HEK293 (cell line): Measurements from ENCODE around the gene HTRA1.
A peak's percentile ranks its signal among the peaks of the same experiment; 100 is the strongest.

Source experiments
- CTCF ChIA-PET: fragments of 350-600 bp; formaldehyde crosslinking; extraction: SDS; loops from one replicate; lab custom pipeline; 2021; ENCODE audit warnings: antibody characterized with exemption; lab: Yijun Ruan, JAX
- POLR2A ChIA-PET: fragments of 300-600 bp; formaldehyde crosslinking; extraction: SDS; loops from one replicate; lab custom pipeline; 2020; ENCODE audit warnings: antibody characterized with exemption, inconsistent platforms; lab: Yijun Ruan, JAX
- H3K27ac ChIP-seq: fragments of 200-500 bp; sonication (Bioruptor generic); 2 replicates; pipeline ENCODE4 v1.5.1; 2014; ENCODE audit warnings: low read depth, low read length, control low read depth, inconsistent platforms; ENCODE audit errors: extremely low read depth
- H3K36me3 ChIP-seq, 2 experiments: fragments of 200-500 bp in 1 of 2; sonication (Bioruptor generic) in 1 of 2; 1 replicate in 1 of 2; 2 replicates in 1 of 2; pipeline ENCODE4 v1.5.1; 2014 to 2017; ENCODE audit warnings: inconsistent platforms in 2 of 2, low read length in 2 of 2; ENCODE audit not compliant: control insufficient read depth in 2 of 2, insufficient read depth in 1 of 2
- H3K4me1 ChIP-seq: fragments of 200-500 bp; sonication (Bioruptor generic); 2 replicates; pipeline ENCODE4 v1.5.1; 2014; ENCODE audit warnings: mild to moderate bottlenecking, low read length, inconsistent platforms; ENCODE audit not compliant: control insufficient read depth, insufficient read depth
- H3K4me3 ChIP-seq: 2 replicates; pipeline ENCODE4 v1.5.1; 2011; ENCODE audit warnings: low read depth, mild to moderate bottlenecking, control low read depth, low read length, moderate library complexity
- H3K9me3 ChIP-seq: fragments of 200-500 bp; sonication (Bioruptor generic); 2 replicates; pipeline ENCODE4 v1.5.1; 2014; ENCODE audit warnings: low read depth, low read length, inconsistent platforms; ENCODE audit not compliant: control insufficient read depth, insufficient read depth
- ATF2 ChIP-seq: fragments of 450-650 bp; formaldehyde crosslinking; IDR thresholded peaks from 2 replicates; pipeline ENCODE4 v1.5.1; 2016; ENCODE audit warnings: missing biosample characterization, missing genetic modification characterization, low read depth
- OSR2 ChIP-seq: fragments of 450-650 bp; formaldehyde crosslinking; IDR thresholded peaks from 2 replicates; pipeline ENCODE4 v1.5.1; 2016; ENCODE audit warnings: missing biosample characterization, missing genetic modification characterization
- PRDM2 ChIP-seq: fragments of 450-650 bp; formaldehyde crosslinking; IDR thresholded peaks from 2 replicates; pipeline ENCODE4 v1.5.1; 2016; ENCODE audit warnings: missing biosample characterization, missing genetic modification characterization, borderline replicate concordance
- PRDM6 ChIP-seq: fragments of 450-650 bp; formaldehyde crosslinking; IDR thresholded peaks from 2 replicates; pipeline ENCODE4 v1.5.1; 2017; ENCODE audit warnings: missing biosample characterization, missing genetic modification characterization
- SETDB1 ChIP-seq: IDR thresholded peaks from one replicate; pipeline ENCODE4 v1.6.1; 2017; ENCODE audit warnings: mild to moderate bottlenecking, low read length, moderate library complexity, mixed read lengths; ENCODE audit not compliant: insufficient read length
- SP3 ChIP-seq: fragments of 450-650 bp; formaldehyde crosslinking; IDR thresholded peaks from 2 replicates; pipeline ENCODE4 v1.5.1; 2016; ENCODE audit warnings: missing biosample characterization, missing genetic modification characterization
- ZNF138 ChIP-seq: fragments of 450-650 bp; formaldehyde crosslinking; IDR thresholded peaks from 2 replicates; pipeline ENCODE4 v1.5.1; 2016; ENCODE audit warnings: missing biosample characterization, missing genetic modification characterization, borderline replicate concordance
- ZNF155 ChIP-seq: fragments of 450-650 bp; formaldehyde crosslinking; IDR thresholded peaks from 2 replicates; pipeline ENCODE4 v1.5.1; 2016; ENCODE audit warnings: missing biosample characterization, missing genetic modification characterization
- ZNF175 ChIP-seq: fragments of 450-650 bp; formaldehyde crosslinking; IDR thresholded peaks from 2 replicates; pipeline ENCODE4 v1.5.1; 2016; ENCODE audit warnings: missing biosample characterization, missing genetic modification characterization
- ZNF23 ChIP-seq: fragments of 450-650 bp; formaldehyde crosslinking; IDR thresholded peaks from 2 replicates; pipeline ENCODE4 v1.5.1; 2016; ENCODE audit warnings: missing biosample characterization, missing genetic modification characterization, borderline replicate concordance
- ZNF366 ChIP-seq: fragments of 450-650 bp; formaldehyde crosslinking; conservative IDR thresholded peaks from 2 replicates; pipeline ENCODE4 v1.5.1; 2016; ENCODE audit warnings: missing biosample characterization, missing genetic modification characterization
- ZNF37A ChIP-seq: fragments of 450-650 bp; IDR thresholded peaks from 2 replicates; pipeline ENCODE4 v1.5.1; 2018; ENCODE audit warnings: missing biosample characterization, missing genetic modification characterization
- ZNF416 ChIP-seq: fragments of 450-650 bp; formaldehyde crosslinking; IDR thresholded peaks from 2 replicates; pipeline ENCODE4 v1.5.1; 2016; ENCODE audit warnings: missing biosample characterization, missing genetic modification characterization
- ZNF48 ChIP-seq: fragments of 450-650 bp; formaldehyde crosslinking; IDR thresholded peaks from 2 replicates; pipeline ENCODE4 v1.5.1; 2016; ENCODE audit warnings: missing biosample characterization, missing genetic modification characterization
- ZNF521 ChIP-seq: fragments of 450-650 bp; formaldehyde crosslinking; IDR thresholded peaks from 2 replicates; pipeline ENCODE4 v1.5.1; 2017; ENCODE audit warnings: missing biosample characterization, mild to moderate bottlenecking, missing genetic modification characterization
- ZNF600 ChIP-seq: fragments of 450-650 bp; formaldehyde crosslinking; IDR thresholded peaks from 2 replicates; pipeline ENCODE4 v1.5.1; 2016; ENCODE audit warnings: missing biosample characterization, missing genetic modification characterization
- ZNF791 ChIP-seq: fragments of 450-650 bp; formaldehyde crosslinking; IDR thresholded peaks from 2 replicates; pipeline ENCODE4 v1.5.1; 2016; ENCODE audit warnings: missing biosample characterization, missing genetic modification characterization
- ZSCAN18 ChIP-seq: fragments of 450-650 bp; formaldehyde crosslinking; IDR thresholded peaks from 2 replicates; pipeline ENCODE4 v1.5.1; 2016; ENCODE audit warnings: missing biosample characterization, missing genetic modification characterization
- ZSCAN5A ChIP-seq: fragments of 450-650 bp; formaldehyde crosslinking; IDR thresholded peaks from 2 replicates; pipeline ENCODE4 v1.5.1; 2016; ENCODE audit warnings: missing biosample characterization, missing genetic modification characterization

HTRA1 gene

GRCh38 chr10:122468926-122469781, 7.8 kb downstream of the HTRA1 start (continued):
- TF ChIP-seq ATF2 = no peak
- peak; percentile 71; the same call in 1 of the 2 replicates for TF ChIP-seq ZNF600 (tag by site-specific recombination)
- no peak for TF ChIP-seq ZNF155 (tag by site-specific recombination)
- no peak for TF ChIP-seq ZNF416 (tag by site-specific recombination)
- 0 out of 2 replicates have a peak, but pooled peaks have one; percentile 12 for TF ChIP-seq ZNF791
- TF ChIP-seq, all 188 proteins: peak for 9

GRCh38 chr10:122469848-122470247, 8.5 kb downstream of the HTRA1 start:
- TF ChIP-seq ZNF23 (tag by site-specific recombination) (no peak), SETDB1 (no peak), ZSCAN5A (no peak), ZNF138 (no peak), PRDM6 (tag by site-specific recombination) (no peak), SP3 (tag by site-specific recombination) (no peak), ZNF521 (no peak), PRDM2 (tag by site-specific recombination) (no peak), OSR2 (tag by site-specific recombination) (no peak), ZNF37A (tag by site-specific recombination) (no peak), ZNF48 (no peak), ZNF175 (tag by site-specific recombination) (no peak), ZNF366 (tag by site-specific recombination) (no peak), ZSCAN18 (tag by site-specific recombination) (no peak)
- no peaks in the 10 kb centered on the region for H3K36me3 ChIP-seq
- ChIA-PET POLR2A (no interaction called here), CTCF (interaction anchor here (0.8 to 1.3 kb wide), 4 partner anchors 18 to 96 kb away, joined by 3 to 6 read pairs (median 4); no protein-coding TSS in a partner anchor)
- no peaks in the 10 kb centered on the region for H3K9me3 ChIP-seq
- no peak overlapping the region for H3K4me3 ChIP-seq
- H3K4me1 ChIP-seq = 0 out of 2 replicates have a peak, but pooled peaks cover 5% of the 10 kb centered on the region
- H3K27ac ChIP-seq = no peak overlapping the region
